WTC11 (cell line): ENCODE measurements around the gene KLK12. TPM values are rescaled to one million over a fixed set of nuclear protein-coding genes. Genes with fewer than 3 reads are reported as not detected.

Experiments
- ATAC-seq: fragments of 200-7000 bp; cut with Tn5 transposase; 2 replicates; pipeline ENCODE4 v1.10.0; 2021; ENCODE audit warnings: mild to moderate bottlenecking, moderate library complexity
- CTCF ChIA-PET: fragments of 300-600 bp; sonication (Branson Sonifier 250); formaldehyde crosslinking; loops from one replicate; lab custom pipeline; 2021; ENCODE audit warnings: antibody characterized with exemption; lab: Charles Lee
- POLR2A ChIA-PET: fragments of 350-600 bp; sonication (Branson Sonifier 250); formaldehyde crosslinking; loops from one replicate; lab custom pipeline; 2021; ENCODE audit warnings: antibody characterized with exemption; lab: Charles Lee
- DNase-seq: peaks from one replicate; pipeline ENCODE4 v3.0.0; 2021; ENCODE audit warnings: low spot score
- H3K27ac Mint-ChIP-seq: 2 replicates; pipeline ENCODE4 v1.8.0; 2021; ENCODE audit warnings: mixed read lengths
- H3K27me3 Mint-ChIP-seq: 2 replicates; pipeline ENCODE4 v1.8.0; 2021; ENCODE audit warnings: low read depth, mild to moderate bottlenecking, moderate library complexity, mixed read lengths
- H3K36me3 Mint-ChIP-seq: 2 replicates; pipeline ENCODE4 v1.8.0; 2021; ENCODE audit warnings: mixed read lengths
- H3K4me1 Mint-ChIP-seq: 2 replicates; pipeline ENCODE4 v1.8.0; 2022; ENCODE audit warnings: mixed read lengths
- H3K4me3 Mint-ChIP-seq: 2 replicates; pipeline ENCODE4 v1.8.0; 2021; ENCODE audit warnings: mild to moderate bottlenecking, moderate library complexity, mixed read lengths
- H3K9me3 Mint-ChIP-seq: 2 replicates; pipeline ENCODE4 v1.8.0; 2021; ENCODE audit warnings: mixed read lengths
- ESRRA ChIP-seq: sonication (generic); formaldehyde crosslinking; IDR thresholded peaks from 2 replicates; pipeline ENCODE4 v1.8.1; 2022; ENCODE audit warnings: mild to moderate bottlenecking, missing genetic modification reagents, borderline replicate concordance
- FOXK1 ChIP-seq: sonication (generic); formaldehyde crosslinking; IDR thresholded peaks from 2 replicates; pipeline ENCODE4 v1.8.0; 2022; ENCODE audit warnings: mild to moderate bottlenecking, moderate library complexity, missing genetic modification reagents
- FOXP1 ChIP-seq: sonication (generic); formaldehyde crosslinking; IDR thresholded peaks from 2 replicates; pipeline ENCODE4 v1.8.0; 2022; ENCODE audit warnings: missing genetic modification reagents, mild to moderate bottlenecking, moderate library complexity, borderline replicate concordance
- FOXP4 ChIP-seq: sonication (generic); formaldehyde crosslinking; IDR thresholded peaks from 2 replicates; pipeline ENCODE4 v1.8.0; 2022; ENCODE audit warnings: mild to moderate bottlenecking, missing genetic modification reagents
- MAX ChIP-seq: sonication (generic); formaldehyde crosslinking; IDR thresholded peaks from 2 replicates; pipeline ENCODE4 v1.8.0; 2022; ENCODE audit warnings: mild to moderate bottlenecking, missing genetic modification reagents
- MXD4 ChIP-seq: fragments of 250-450 bp; sonication (Bioruptor Pico); IDR thresholded peaks from 2 replicates; pipeline ENCODE4 v1.8.0; 2021; ENCODE audit warnings: mild to moderate bottlenecking, moderate library complexity, borderline replicate concordance
- NFE2L1 ChIP-seq: sonication (generic); formaldehyde crosslinking; IDR thresholded peaks from 2 replicates; pipeline ENCODE4 v1.8.1; 2023; ENCODE audit warnings: missing genetic modification reagents
- OVOL2 ChIP-seq: fragments of 250-450 bp; sonication (Bioruptor Pico); IDR thresholded peaks from 2 replicates; pipeline ENCODE4 v1.9.0; 2021; ENCODE audit warnings: mild to moderate bottlenecking, borderline replicate concordance
- RORB ChIP-seq: fragments of 250-450 bp; sonication (Bioruptor Pico); IDR thresholded peaks from 2 replicates; pipeline ENCODE4 v1.9.0; 2021; ENCODE audit warnings: mild to moderate bottlenecking
- TEAD4 ChIP-seq: sonication (generic); formaldehyde crosslinking; IDR thresholded peaks from 2 replicates; pipeline ENCODE4 v1.8.0; 2022; ENCODE audit warnings: mild to moderate bottlenecking, missing genetic modification reagents
- ZNF121 ChIP-seq: sonication (generic); formaldehyde crosslinking; IDR thresholded peaks from 2 replicates; pipeline ENCODE4 v1.8.0; 2023; ENCODE audit warnings: missing genetic modification reagents
- ZNF396 ChIP-seq: fragments of 250-450 bp; sonication (Bioruptor Pico); IDR thresholded peaks from 2 replicates; pipeline ENCODE4 v1.8.0; 2021; ENCODE audit warnings: mild to moderate bottlenecking, moderate library complexity, borderline replicate concordance
- ZNF416 ChIP-seq: fragments of 250-450 bp; sonication (Bioruptor Pico); IDR thresholded peaks from 2 replicates; pipeline ENCODE4 v1.9.0; 2021; ENCODE audit warnings: mild to moderate bottlenecking, inconsistent platforms
- total RNA-seq: library from RNA; stranded (reverse); gene quantifications from 3 replicates; pipeline ENCODE4 v1.2.3, GENCODE V29; 2021
- TF ChIP-seq, protein P1 (sequence below): sonication (generic); formaldehyde crosslinking; IDR thresholded peaks from 2 replicates; pipeline ENCODE4 v1.8.1; 2022; ENCODE audit warnings: low read depth, missing genetic modification reagents, borderline replicate concordance
- TF ChIP-seq, protein P2 (sequence below): sonication (generic); formaldehyde crosslinking; IDR thresholded peaks from 2 replicates; pipeline ENCODE4 v1.8.1; 2022; ENCODE audit warnings: mild to moderate bottlenecking, missing genetic modification reagents, moderate library complexity, borderline replicate concordance
- TF ChIP-seq, protein P3 (sequence below): fragments of 250-450 bp; sonication (Bioruptor Pico); IDR thresholded peaks from 2 replicates; pipeline ENCODE4 v2.1.2; 2022; ENCODE audit warnings: mild to moderate bottlenecking, moderate library complexity
- TF ChIP-seq, protein P4 (sequence below): fragments of 250-450 bp; sonication (Bioruptor Pico); IDR thresholded peaks from 2 replicates; pipeline ENCODE4 v1.8.0; 2021; ENCODE audit warnings: mild to moderate bottlenecking
- TF ChIP-seq, protein P5 (sequence below): sonication (generic); formaldehyde crosslinking; conservative IDR thresholded peaks from 2 replicates; pipeline ENCODE4 v1.8.1; 2022; ENCODE audit warnings: mild to moderate bottlenecking, missing genetic modification reagents
- TF ChIP-seq, protein P6 (sequence below): fragments of 250-450 bp; sonication (Bioruptor Pico); conservative IDR thresholded peaks from 2 replicates; pipeline ENCODE4 v1.9.0; 2021; ENCODE audit warnings: mild to moderate bottlenecking
- TF ChIP-seq, protein P7 (sequence below): fragments of 200-600 bp; IDR thresholded peaks from 2 replicates; pipeline ENCODE4 v1.8.0; 2022; ENCODE audit warnings: antibody characterized with exemption

The KLK12 gene
- total RNA-seq, 1 experiment from 2014 or later = not detected

- TF ChIP-seq FOXP4 (CRISPR knock-in tag) = no peak
- no peak for TF ChIP-seq TEAD4 (CRISPR knock-in tag)
Measured at GRCh38 chr19:51010066-51010795, 24.6 kb downstream of the KLK12 start (continued).

- H3K4me3 Mint-ChIP-seq = no peak overlapping the region
- ATAC-seq (no peak), DNase-seq (no peak)
- H3K27ac Mint-ChIP-seq = no peak overlapping the region
- TF ChIP-seq, protein P1, sequence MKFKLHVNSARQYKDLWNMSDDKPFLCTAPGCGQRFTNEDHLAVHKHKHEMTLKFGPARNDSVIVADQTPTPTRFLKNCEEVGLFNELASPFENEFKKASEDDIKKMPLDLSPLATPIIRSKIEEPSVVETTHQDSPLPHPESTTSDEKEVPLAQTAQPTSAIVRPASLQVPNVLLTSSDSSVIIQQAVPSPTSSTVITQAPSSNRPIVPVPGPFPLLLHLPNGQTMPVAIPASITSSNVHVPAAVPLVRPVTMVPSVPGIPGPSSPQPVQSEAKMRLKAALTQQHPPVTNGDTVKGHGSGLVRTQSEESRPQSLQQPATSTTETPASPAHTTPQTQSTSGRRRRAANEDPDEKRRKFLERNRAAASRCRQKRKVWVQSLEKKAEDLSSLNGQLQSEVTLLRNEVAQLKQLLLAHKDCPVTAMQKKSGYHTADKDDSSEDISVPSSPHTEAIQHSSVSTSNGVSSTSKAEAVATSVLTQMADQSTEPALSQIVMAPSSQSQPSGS (CRISPR knock-in tag) = no peak
- TF ChIP-seq OVOL2 (CRISPR knock-in tag) = no peak
- no peak for TF ChIP-seq FOXK1 (CRISPR knock-in tag)
- TF ChIP-seq, protein P2, sequence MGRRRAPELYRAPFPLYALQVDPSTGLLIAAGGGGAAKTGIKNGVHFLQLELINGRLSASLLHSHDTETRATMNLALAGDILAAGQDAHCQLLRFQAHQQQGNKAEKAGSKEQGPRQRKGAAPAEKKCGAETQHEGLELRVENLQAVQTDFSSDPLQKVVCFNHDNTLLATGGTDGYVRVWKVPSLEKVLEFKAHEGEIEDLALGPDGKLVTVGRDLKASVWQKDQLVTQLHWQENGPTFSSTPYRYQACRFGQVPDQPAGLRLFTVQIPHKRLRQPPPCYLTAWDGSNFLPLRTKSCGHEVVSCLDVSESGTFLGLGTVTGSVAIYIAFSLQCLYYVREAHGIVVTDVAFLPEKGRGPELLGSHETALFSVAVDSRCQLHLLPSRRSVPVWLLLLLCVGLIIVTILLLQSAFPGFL = no peak
- no peak for TF ChIP-seq RORB (CRISPR knock-in tag)
- TF ChIP-seq, protein P3, sequence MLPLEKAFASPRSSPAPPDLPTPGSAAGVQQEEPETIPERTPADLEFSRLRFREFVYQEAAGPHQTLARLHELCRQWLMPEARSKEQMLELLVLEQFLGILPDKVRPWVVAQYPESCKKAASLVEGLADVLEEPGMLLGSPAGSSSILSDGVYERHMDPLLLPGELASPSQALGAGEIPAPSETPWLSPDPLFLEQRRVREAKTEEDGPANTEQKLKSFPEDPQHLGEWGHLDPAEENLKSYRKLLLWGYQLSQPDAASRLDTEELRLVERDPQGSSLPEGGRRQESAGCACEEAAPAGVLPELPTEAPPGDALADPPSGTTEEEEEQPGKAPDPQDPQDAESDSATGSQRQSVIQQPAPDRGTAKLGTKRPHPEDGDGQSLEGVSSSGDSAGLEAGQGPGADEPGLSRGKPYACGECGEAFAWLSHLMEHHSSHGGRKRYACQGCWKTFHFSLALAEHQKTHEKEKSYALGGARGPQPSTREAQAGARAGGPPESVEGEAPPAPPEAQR (CRISPR knock-in tag) = no peak
- TF ChIP-seq, protein P4, sequence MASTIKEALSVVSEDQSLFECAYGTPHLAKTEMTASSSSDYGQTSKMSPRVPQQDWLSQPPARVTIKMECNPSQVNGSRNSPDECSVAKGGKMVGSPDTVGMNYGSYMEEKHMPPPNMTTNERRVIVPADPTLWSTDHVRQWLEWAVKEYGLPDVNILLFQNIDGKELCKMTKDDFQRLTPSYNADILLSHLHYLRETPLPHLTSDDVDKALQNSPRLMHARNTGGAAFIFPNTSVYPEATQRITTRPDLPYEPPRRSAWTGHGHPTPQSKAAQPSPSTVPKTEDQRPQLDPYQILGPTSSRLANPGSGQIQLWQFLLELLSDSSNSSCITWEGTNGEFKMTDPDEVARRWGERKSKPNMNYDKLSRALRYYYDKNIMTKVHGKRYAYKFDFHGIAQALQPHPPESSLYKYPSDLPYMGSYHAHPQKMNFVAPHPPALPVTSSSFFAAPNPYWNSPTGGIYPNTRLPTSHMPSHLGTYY (CRISPR knock-in tag) = no peak
- TF ChIP-seq ESRRA = no peak
- no peak for TF ChIP-seq ZNF121 (CRISPR knock-in tag)
- TF ChIP-seq, protein P5, sequence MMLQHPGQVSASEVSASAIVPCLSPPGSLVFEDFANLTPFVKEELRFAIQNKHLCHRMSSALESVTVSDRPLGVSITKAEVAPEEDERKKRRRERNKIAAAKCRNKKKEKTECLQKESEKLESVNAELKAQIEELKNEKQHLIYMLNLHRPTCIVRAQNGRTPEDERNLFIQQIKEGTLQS (CRISPR knock-in tag) = no peak
- TF ChIP-seq FOXP1 = no peak
- TF ChIP-seq MXD4 = no peak
- TF ChIP-seq, protein P6, sequence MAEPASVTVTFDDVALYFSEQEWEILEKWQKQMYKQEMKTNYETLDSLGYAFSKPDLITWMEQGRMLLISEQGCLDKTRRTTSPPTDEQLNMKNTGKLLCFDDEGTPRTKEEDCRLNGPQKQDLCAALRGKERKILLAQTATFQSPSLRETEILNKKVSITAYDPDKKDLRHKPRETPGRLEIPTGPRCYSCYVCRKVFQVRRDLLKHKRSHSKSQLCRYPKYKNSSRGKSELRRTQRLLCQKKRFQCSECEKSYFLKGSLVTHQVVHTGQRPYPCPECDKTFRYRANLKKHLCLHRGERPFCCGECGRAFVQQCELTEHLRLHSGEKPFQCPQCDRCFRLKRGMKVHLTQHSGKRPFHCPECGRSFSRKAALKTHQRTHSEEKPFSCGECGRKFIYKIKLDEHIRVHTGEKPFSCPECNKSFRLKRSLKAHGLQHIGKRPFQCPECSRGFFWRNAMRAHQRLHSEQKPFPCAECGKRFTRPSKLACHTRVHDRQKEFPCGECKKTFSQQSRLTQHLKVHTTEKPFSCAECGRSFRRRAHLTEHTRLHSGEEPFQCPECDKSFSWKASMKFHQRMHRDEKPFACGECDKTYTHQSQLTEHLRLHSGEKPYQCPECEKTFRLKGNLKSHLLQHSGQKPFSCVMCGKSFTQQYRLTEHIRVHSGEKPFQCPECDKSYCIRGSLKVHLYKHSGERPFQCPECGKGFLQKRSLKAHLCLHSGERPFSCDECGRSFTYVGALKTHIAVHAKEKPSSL (CRISPR knock-in tag) = no peak
- no peak for TF ChIP-seq ZNF416 (CRISPR knock-in tag)
- TF ChIP-seq, protein P7, sequence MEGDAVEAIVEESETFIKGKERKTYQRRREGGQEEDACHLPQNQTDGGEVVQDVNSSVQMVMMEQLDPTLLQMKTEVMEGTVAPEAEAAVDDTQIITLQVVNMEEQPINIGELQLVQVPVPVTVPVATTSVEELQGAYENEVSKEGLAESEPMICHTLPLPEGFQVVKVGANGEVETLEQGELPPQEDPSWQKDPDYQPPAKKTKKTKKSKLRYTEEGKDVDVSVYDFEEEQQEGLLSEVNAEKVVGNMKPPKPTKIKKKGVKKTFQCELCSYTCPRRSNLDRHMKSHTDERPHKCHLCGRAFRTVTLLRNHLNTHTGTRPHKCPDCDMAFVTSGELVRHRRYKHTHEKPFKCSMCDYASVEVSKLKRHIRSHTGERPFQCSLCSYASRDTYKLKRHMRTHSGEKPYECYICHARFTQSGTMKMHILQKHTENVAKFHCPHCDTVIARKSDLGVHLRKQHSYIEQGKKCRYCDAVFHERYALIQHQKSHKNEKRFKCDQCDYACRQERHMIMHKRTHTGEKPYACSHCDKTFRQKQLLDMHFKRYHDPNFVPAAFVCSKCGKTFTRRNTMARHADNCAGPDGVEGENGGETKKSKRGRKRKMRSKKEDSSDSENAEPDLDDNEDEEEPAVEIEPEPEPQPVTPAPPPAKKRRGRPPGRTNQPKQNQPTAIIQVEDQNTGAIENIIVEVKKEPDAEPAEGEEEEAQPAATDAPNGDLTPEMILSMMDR = no peak
- TF ChIP-seq NFE2L1 (CRISPR knock-in tag) = no peak
- TF ChIP-seq ZNF396 (CRISPR knock-in tag) = no peak
- no peak for TF ChIP-seq MAX (CRISPR knock-in tag)
- H3K36me3 Mint-ChIP-seq = no peaks in the 10 kb centered on the region
- H3K9me3 Mint-ChIP-seq = no peaks in the 10 kb centered on the region
- no peaks in the 10 kb centered on the region for H3K4me1 Mint-ChIP-seq
- ChIA-PET POLR2A (no interaction called here), CTCF (no interaction called here)
- peaks cover 54% of the 10 kb centered on the region for H3K27me3 Mint-ChIP-seq
Measured at GRCh38 chr19:51009061-51009891, 25.5 kb downstream of the KLK12 start.
